Uterus (tissue), 4 donors: Measurements from ENCODE around the gene SUDS3. TPM values are rescaled to one million over a fixed set of nuclear protein-coding genes. Genes with fewer than 3 reads are reported as not detected.

ENCODE experiments used
- DNase-seq, 2 donors: peaks; one replicate each; pipeline ENCODE4 v3.0.0-alpha.2; 2019 to 2020
- H3K27ac ChIP-seq, 2 donors: fragments of 200-600 bp; sonication (generic); 1 replicate in 1 of 2; 2 replicates in 1 of 2; pipeline ENCODE4 v1.5.1; 2016 to 2018
- H3K27me3 ChIP-seq, 2 donors: fragments of 200-600 bp; sonication (generic); one replicate each; pipeline ENCODE4 v1.5.1; 2018 to 2019; ENCODE audit warnings: control low read depth in 1 of 2
- H3K36me3 ChIP-seq, 2 donors: fragments of 200-600 bp; sonication (generic); one replicate each; pipeline ENCODE4 v1.5.1; 2019; ENCODE audit warnings: control low read depth in 1 of 2
- H3K4me1 ChIP-seq, 2 donors: fragments of 200-600 bp; sonication (generic); one replicate each; pipeline ENCODE4 v1.5.1; 2018 to 2019; ENCODE audit warnings: control low read depth in 1 of 2
- H3K4me3 ChIP-seq, 2 donors: fragments of 200-600 bp; sonication (generic); 1 replicate in 1 of 2; 2 replicates in 1 of 2; pipeline ENCODE4 v1.5.1; 2018 to 2019; ENCODE audit warnings: mild to moderate bottlenecking in 1 of 2
- H3K9me3 ChIP-seq, 2 donors: fragments of 200-600 bp; sonication (generic); one replicate each; pipeline ENCODE4 v1.5.1; 2019; ENCODE audit warnings: control low read depth in 1 of 2
- POLR2A ChIP-seq, 2 donors: fragments of 450-650 bp; IDR thresholded peaks; one replicate each; pipeline ENCODE4 v1.6.1; 2016; ENCODE audit warnings: antibody characterized with exemption in 2 of 2, mild to moderate bottlenecking in 1 of 2, moderate library complexity in 1 of 2
- intact Hi-C: fragments of 100-400 bp; cut with DNase I; formaldehyde crosslinking; loops from one replicate; pipeline ENCODE4 v1.15.1; 2023; ENCODE audit warnings: low total_unique reads
- total RNA-seq, 4 donors: library from RNA; depleted of rRNA in 3 of 4; stranded (reverse); fragments of >200 nt in 3 of 4; gene quantifications; one replicate each; pipeline versions ENCODE4 v1.1.0 to v1.2.4, GENCODE V29; 2014 to 2023
- TF ChIP-seq, protein P1 (sequence below), 4 experiments: fragments of 200-600 bp in 2 of 4; fragments of 450-650 bp in 2 of 4; sonication (generic) in 2 of 4; IDR thresholded peaks; one replicate each; pipeline ENCODE4 v1.5.1; 2016 to 2019; ENCODE audit warnings: antibody characterized with exemption in 4 of 4, mild to moderate bottlenecking in 2 of 4, moderate library complexity in 1 of 4
- donor health status: DM: yes; HTN: yes; CAD: no.

The SUDS3 gene
- total RNA-seq, 4 donors from 2014 or later: 22.4 to 74.3 (median 30.7) TPM

GRCh38 chr12:118465706-118466105, 89.4 kb downstream of the SUDS3 start:
- intact Hi-C loops: no loop called here
- TF ChIP-seq POLR2A (IDR thresholded peaks at IDR 0.05): no peak
- TF ChIP-seq, protein P1, sequence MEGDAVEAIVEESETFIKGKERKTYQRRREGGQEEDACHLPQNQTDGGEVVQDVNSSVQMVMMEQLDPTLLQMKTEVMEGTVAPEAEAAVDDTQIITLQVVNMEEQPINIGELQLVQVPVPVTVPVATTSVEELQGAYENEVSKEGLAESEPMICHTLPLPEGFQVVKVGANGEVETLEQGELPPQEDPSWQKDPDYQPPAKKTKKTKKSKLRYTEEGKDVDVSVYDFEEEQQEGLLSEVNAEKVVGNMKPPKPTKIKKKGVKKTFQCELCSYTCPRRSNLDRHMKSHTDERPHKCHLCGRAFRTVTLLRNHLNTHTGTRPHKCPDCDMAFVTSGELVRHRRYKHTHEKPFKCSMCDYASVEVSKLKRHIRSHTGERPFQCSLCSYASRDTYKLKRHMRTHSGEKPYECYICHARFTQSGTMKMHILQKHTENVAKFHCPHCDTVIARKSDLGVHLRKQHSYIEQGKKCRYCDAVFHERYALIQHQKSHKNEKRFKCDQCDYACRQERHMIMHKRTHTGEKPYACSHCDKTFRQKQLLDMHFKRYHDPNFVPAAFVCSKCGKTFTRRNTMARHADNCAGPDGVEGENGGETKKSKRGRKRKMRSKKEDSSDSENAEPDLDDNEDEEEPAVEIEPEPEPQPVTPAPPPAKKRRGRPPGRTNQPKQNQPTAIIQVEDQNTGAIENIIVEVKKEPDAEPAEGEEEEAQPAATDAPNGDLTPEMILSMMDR (IDR thresholded peaks at IDR 0.05): no peak
- H3K4me1 ChIP-seq: no peaks in the 10 kb centered on the region
- no peaks in the 10 kb centered on the region for H3K36me3 ChIP-seq
- no peak overlapping the region for H3K4me3 ChIP-seq
- no peak for DNase-seq
- no peaks in the 10 kb centered on the region for H3K9me3 ChIP-seq
- no peaks in the 10 kb centered on the region for H3K27me3 ChIP-seq
- no peak overlapping the region for H3K27ac ChIP-seq

Other genes with a start within 250 kb of the SUDS3 start
- 100 to 1,000 TPM in 3 of 4 donors, 10 to 100 TPM in 1; 98.1 to 182 (median 136) TPM for gene PEBP1, start 240.4 kb upstream of the SUDS3 start, total RNA-seq
- 10 to 100 TPM; 14.9 to 35.1 (median 24.8) TPM for gene TAOK3, start 3.6 kb upstream of the SUDS3 start, total RNA-seq